ENCODE measurements around the gene WTIP. TPM values are rescaled to one million over a fixed set of nuclear protein-coding genes. Genes with fewer than 3 reads are reported as not detected.
"Not testable (repeated sequence)": the region's sequence is repeated elsewhere in the genome, so short reads cannot be mapped to it uniquely, and the experiment has no call there.

The WTIP gene
- total RNA-seq (2014; rRNA removed; shearing (Covaris generic)): 10.1 and 15.3 TPM in 2 replicates

DNA sequence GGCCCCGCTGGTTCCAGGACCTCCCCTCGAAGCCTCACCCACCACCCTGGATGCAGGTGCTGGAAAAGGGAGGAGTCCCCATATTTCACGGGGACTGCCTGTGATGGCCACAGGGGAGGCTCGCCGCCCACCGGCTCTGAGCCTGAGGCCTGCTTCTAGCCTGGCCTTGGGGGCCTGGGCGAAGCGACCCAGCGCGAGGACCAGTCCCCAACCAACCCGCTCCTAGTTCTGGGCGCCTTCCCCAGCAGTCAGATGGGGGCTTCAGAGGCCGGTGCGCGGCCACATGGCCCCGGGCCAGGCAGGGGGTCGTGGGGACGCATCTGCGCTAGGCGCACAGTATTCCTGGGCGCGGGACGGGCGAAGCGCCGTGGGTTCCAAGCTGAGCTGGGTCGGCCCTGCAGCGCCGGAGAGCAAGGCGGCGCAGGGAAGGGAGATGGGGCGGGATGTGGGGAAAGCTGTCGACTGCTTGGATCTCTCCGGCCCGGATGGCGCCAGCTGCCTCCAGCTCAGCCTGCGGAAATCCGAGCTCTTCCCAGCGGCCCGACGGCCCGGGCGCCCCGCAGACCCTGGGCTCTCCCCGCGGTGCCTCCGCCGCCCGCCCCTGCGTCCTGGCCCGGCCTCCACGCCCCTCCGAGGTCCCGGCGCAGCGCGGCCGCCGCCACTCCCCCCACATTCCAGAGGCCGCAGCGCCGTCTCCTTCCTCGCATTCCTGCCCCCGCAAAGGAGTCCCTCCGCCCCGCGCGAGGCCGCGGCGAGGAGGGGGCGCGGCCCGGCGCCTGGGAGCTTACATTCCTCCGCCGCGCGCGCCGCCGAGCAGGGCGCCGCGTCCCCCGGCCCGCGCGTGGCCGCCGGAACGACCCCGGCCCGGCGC lies at the start of gene WTIP:
Gene WTIP (plus strand): TSS at position 788 of the 871 bp plus-strand sequence. CDS start 217 bp downstream, outside the sequence.
- peak; percentile 55 for DNase-seq (ENCODE audit: low read depth)

GRCh38 chr19:34432797-34433196 lies 48.8 kb upstream of the WTIP start:
- DNase-seq (ENCODE audit: low read depth): no peak

- no peak for DNase-seq (ENCODE audit: low read depth)
These were observed 44.8 kb upstream of the WTIP start for GRCh38 chr19:34436716-34437115.

DNA sequence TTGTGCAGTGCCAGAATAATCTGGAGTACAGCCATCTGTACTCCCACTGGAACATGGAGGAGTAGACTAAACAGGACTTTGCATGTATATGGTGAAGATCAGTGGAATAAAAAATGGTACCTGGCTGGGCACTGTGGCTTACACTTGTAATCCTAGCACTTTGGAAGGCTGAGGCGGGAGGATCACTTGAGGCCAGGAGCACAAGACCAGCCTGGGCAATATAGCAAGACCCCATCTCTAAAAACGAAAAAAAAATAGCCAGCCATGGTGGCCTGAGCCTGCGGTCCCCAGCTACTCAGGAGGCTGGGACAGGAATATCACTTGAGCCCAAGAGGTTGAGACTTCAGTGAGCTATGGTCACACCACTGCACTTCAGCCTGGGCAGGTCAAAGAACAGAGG lies 33.4 kb upstream of the WTIP start:
- no peak for DNase-seq (ENCODE audit: low read depth)

GRCh38 chr19:34452723-34453122 lies 28.8 kb upstream of the WTIP start:
- DNase-seq (ENCODE audit: low read depth): no peak

- no peak for DNase-seq (ENCODE audit: low read depth)
These were observed 27.5 kb upstream of the WTIP start for GRCh38 chr19:34454091-34454490.

DNA sequence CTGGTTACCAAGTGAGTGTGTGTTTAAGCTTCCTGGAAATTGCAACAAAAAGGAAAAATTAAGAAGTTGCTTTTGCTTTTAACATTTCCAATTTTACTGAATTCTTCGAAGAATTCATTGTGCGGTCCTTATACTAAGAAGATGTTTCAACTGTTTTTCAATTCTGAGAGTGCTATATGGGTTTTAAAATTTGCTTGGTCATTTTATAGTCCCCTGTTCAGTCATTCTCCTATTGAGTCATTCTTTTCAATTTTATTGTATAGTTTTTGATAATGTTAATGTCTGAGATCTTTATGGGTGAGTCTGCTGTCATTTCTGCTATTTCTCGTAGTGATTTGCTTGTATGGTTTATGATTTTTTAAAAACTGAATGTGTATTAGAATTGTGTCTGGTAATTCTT lies 26.9 kb upstream of the WTIP start:
- DNase-seq (ENCODE audit: low read depth): no peak

- not testable (repeated sequence) for DNase-seq (ENCODE audit: low read depth)
These were observed 25.6 kb upstream of the WTIP start for GRCh38 chr19:34455783-34456480.

DNA sequence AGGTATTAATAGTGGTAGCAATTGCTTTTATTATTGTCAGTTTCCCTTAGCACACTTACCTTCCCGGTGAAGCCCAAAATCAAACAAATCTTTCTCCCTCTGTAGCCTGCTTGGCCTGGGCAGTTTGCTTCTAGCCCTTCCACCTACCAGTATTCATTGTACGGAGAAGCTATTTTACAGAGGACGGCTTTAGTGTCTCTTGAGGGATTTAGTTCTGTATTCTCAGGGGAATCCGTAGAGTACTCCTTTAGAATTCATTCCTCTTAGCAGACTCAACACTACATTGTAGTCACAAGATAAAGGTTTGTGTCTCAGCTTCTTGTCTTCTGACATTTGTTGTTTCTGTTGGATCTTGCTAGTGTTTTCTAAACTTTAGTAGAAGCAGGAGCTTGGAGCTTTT lies 24.1 kb upstream of the WTIP start:
- no peak for DNase-seq (ENCODE audit: low read depth)

- DNase-seq (ENCODE audit: low read depth): no peak
These were observed 22.9 kb upstream of the WTIP start for GRCh38 chr19:34458677-34459076.

DNA sequence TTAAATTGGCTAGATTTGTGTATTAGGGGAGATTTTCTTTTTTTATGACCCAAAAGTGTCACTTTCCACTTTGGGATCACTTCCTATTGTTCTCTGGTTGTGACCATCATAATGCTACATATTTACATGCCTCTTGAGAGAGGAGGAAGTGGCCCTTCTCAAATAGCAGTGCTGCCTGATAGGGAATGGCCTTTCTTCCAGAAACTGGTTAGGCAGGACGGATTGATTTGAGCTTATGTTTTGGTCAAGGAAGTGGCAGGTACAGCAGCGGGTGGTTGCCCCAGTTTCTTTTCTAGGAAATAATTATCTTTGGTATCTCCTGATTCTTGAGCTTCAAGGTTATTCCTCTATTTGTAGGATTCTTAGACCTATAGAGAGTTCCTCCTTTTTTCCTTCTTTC lies 21.9 kb upstream of the WTIP start:
- no peak for DNase-seq (ENCODE audit: low read depth)

DNA sequence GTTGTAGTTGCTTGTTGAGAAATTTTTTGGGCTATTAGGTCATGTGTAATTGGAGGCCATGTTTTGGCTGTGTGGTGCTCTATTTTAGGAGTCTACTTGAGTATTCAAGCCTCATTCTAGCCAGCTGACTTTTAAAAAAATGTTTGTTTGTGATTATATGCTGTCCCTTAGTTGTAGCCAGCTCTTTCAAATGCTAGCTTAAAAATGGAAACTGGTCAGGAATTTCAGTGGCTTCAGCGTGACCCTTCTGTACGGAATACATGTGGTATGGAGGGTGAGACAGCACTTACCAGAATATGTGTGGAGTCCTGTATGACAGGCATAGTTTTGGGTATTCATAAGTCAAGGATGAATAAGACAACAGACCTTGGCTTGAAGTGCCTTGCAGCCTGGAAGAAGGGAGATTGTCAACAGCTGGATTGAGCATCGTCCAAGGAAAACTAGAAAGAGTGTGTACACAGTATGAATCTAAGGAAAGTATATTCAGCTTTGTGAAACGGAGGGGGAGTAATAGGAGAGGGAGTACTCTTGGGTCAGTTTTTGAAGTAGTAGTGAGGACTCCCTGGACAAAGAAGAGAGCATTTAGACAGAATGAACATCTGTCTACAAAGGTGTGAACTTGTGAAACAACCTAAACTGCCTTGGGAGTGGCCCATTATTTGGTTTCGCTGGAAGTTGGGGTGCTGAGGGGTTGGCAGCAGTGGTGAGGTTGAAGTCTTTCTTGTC lies 20.0 kb upstream of the WTIP start:
- no peak for DNase-seq (ENCODE audit: low read depth)

- DNase-seq (ENCODE audit: low read depth): not testable (repeated sequence)
These were observed 16.8 kb upstream of the WTIP start for GRCh38 chr19:34464785-34465184.

DNA sequence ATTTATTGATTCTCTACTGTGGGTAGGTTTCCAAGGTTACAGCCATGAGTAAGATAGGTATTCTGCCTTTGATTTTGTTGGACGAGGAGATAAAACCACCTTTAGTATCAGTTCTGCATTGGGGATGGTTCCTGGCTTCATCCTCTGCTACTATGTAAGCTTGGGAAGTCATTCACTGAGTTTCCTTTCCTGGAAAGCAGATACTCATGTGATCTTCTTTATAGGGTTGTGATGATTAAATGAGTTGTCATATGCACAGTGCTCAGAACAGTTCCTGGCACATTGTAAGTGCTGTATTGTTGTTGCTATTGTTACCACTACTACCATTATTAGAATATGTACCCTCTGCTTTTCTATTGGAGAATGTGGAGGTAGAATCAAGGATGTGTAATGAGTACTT lies 13.1 kb upstream of the WTIP start:
- no peak for DNase-seq (ENCODE audit: low read depth)

GRCh38 chr19:34469026-34469425 lies 12.5 kb upstream of the WTIP start:
- not testable (repeated sequence) for DNase-seq (ENCODE audit: low read depth)

DNA sequence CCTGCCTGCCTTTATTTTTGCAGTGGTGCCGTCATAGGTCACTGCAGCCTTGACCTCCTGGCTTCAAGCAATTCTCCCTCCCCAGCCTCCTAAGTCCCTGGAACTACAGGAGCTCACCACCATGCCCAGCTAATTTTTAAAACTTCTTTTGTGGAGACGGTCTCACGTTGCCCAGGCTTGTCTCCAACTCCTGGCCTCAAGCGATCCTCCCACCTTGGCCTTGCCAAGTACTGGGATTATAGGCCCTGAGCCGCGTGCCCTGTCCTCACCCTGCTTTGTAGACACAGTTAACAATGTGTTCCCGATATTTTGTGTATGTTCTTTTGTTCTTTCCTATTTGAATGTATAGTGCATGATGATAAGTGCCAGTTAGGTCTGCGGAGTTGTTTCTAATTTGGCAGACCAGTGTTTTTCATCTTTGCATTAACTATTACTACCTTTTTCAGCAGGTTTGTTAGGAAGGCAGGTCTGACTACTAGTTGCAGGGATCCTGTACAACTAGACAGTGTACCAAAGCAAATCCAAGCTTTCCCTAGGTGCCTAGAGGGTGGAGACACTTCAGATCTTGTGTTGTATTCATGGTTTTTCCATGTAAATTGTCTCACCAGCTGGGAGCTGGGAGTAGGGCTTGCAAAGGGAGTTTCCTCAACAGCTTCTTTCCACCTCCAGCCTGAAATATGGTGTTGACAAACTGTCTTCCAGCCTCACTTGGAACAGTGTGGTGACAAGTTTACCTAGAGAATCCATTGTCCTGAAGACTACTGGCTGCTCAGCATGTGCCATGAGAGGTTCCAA lies 9.5 kb upstream of the WTIP start:
- no peak for DNase-seq (ENCODE audit: low read depth)

GRCh38 chr19:34474233-34474989 lies 7.1 kb upstream of the WTIP start:
- DNase-seq (ENCODE audit: low read depth): peak; percentile 30

GRCh38 chr19:34475026-34475974 lies 6.3 kb upstream of the WTIP start:
- peak; percentile 90 for DNase-seq (ENCODE audit: low read depth)

- no peak for DNase-seq (ENCODE audit: low read depth)
These were observed 5.5 kb upstream of the WTIP start for GRCh38 chr19:34475975-34476594.

Data from M059J (cell line).